Ishikawa (cell line): Measurements from ENCODE around the gene APOL5.

Experiments
- CEBPB ChIP-seq: IDR thresholded peaks from 2 replicates; pipeline ENCODE4 v1.6.1; 2012
- CREB1 ChIP-seq: IDR thresholded peaks from 2 replicates; pipeline ENCODE4 v1.6.1; 2012; ENCODE audit warnings: low read depth
- EGR1 ChIP-seq: IDR thresholded peaks from 2 replicates; pipeline ENCODE4 v1.6.1; 2012
- EP300 ChIP-seq: IDR thresholded peaks from 2 replicates; pipeline ENCODE4 v1.6.1; 2012; ENCODE audit warnings: borderline replicate concordance
- FOXM1 ChIP-seq: IDR thresholded peaks from 2 replicates; pipeline ENCODE4 v1.6.1; 2012; ENCODE audit warnings: low read depth, borderline replicate concordance
- MAX ChIP-seq: IDR thresholded peaks from 2 replicates; pipeline ENCODE4 v1.6.1; 2012
- NFIC ChIP-seq: IDR thresholded peaks from 2 replicates; pipeline ENCODE4 v1.6.1; 2012
- RAD21 ChIP-seq: IDR thresholded peaks from 2 replicates; pipeline ENCODE4 v1.6.1; 2012; ENCODE audit warnings: low read depth
- REST ChIP-seq: IDR thresholded peaks from 2 replicates; pipeline ENCODE4 v1.6.1; 2012; ENCODE audit warnings: low read depth, mild to moderate bottlenecking
- TAF1 ChIP-seq: IDR thresholded peaks from 2 replicates; pipeline ENCODE4 v1.6.1; 2012; ENCODE audit warnings: low read depth, mild to moderate bottlenecking
- TCF12 ChIP-seq: IDR thresholded peaks from 2 replicates; pipeline ENCODE4 v1.6.1; 2012; ENCODE audit warnings: low read depth
- TEAD4 ChIP-seq: IDR thresholded peaks from 2 replicates; pipeline ENCODE4 v1.6.1; 2012
- USF1 ChIP-seq: IDR thresholded peaks from 2 replicates; pipeline ENCODE4 v1.6.1; 2012
- YY1 ChIP-seq: IDR thresholded peaks from 2 replicates; pipeline ENCODE4 v1.6.1; 2012; ENCODE audit warnings: low read depth
- ZBTB7A ChIP-seq: IDR thresholded peaks from 2 replicates; pipeline ENCODE4 v1.6.1; 2012; ENCODE audit warnings: low read depth

Gene APOL5

GRCh38 chr22:35717572-35717971 is at the start of gene APOL5:
Gene APOL5, plus strand, starts transcription at chr22:35717872. Its CDS starts 0 bp downstream, at chr22:35717872.
- no peak for TF ChIP-seq REST
- TF ChIP-seq ZBTB7A, result no peak
- no peak for TF ChIP-seq EP300
- no peak for TF ChIP-seq RAD21
- TF ChIP-seq TEAD4, result no peak
- TF ChIP-seq MAX, result no peak
- TF ChIP-seq TCF12, result no peak
- no peak for TF ChIP-seq FOXM1
- TF ChIP-seq TAF1, result no peak

DNA sequence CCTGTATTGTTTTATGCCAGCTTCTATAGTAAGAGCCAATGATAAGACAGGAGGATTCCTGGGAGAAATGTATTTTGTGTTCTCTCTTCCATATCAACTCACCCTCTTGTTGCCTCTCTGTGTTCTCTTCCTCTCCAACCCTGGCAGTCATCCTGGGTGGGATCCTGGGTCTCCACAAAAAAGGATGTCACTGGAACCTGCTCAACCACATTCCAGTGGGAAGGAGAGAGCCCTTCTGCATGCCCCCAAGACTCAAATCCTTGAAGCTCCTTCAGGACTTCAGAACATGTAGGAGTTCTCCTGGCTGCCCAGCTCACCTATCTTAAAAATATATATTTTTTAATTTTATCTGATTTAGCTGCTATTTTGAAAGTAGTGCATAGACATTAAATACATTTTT is 43.3 kb upstream of the APOL5 start:
- TF ChIP-seq RAD21 (no peak), YY1 (no peak), EP300 (no peak), NFIC (no peak), MAX (no peak), TEAD4 (no peak), CREB1 (no peak), TCF12 (no peak), EGR1 (no peak), REST (no peak), ZBTB7A (no peak)

GRCh38 chr22:35677460-35678187 is 40.0 kb upstream of the APOL5 start:
- TF ChIP-seq YY1, result no peak
- no peak for TF ChIP-seq FOXM1
- TF ChIP-seq EP300, result no peak
- TF ChIP-seq CEBPB, result no peak
- TF ChIP-seq RAD21, result no peak
- TF ChIP-seq EGR1, result no peak
- no peak for TF ChIP-seq NFIC

DNA sequence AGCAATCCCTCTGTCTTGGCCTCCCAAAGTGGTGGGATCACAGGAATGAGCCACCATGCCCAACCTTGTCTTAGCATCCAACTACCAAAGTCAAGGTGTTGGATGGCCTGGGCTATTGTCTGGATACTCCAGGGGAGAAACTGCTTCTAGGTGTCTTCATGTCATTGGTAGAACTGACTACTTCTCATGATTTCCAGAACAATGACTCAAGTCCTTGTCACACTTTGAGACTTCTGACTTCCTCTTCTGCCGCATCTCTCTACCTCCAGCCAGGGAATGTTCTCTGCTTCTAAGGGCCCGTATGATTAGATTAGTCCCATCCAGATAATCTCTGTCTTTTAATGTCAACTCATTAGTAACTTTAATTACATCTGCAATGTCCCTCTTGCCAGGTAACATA is 38.8 kb upstream of the APOL5 start:
- TF ChIP-seq TEAD4 (no peak), ZBTB7A (no peak)

GRCh38 chr22:35681454-35682052 is 36.1 kb upstream of the APOL5 start:
- no peak for TF ChIP-seq TEAD4
- TF ChIP-seq RAD21, result no peak
- no peak for TF ChIP-seq USF1

DNA sequence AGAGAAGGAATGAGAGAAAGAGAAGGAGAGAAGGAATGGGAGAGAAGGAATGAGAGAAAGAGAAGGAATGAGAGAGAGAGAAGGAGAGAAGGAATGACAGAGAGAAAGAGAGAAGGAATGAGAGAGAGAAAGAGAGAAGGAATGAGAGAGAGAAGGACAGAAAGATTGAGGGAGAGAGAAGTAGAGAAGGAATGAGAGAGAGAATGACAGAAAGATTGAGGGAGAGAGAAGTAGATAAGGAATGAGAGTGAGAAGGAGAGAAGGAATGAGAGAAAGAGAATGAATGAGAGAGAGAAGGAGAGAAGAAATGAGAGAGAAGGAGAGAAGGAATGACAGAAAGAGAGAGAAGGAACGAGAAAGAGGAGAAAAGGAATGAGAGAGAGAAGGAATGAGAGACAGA is 34.1 kb upstream of the APOL5 start:
- TF ChIP-seq RAD21, result no peak
- no peak for TF ChIP-seq EP300
- no peak for TF ChIP-seq EGR1
- no peak for TF ChIP-seq CEBPB
- TF ChIP-seq TAF1, result no peak
- no peak for TF ChIP-seq TEAD4
- TF ChIP-seq NFIC, result no peak
- TF ChIP-seq FOXM1, result no peak

DNA sequence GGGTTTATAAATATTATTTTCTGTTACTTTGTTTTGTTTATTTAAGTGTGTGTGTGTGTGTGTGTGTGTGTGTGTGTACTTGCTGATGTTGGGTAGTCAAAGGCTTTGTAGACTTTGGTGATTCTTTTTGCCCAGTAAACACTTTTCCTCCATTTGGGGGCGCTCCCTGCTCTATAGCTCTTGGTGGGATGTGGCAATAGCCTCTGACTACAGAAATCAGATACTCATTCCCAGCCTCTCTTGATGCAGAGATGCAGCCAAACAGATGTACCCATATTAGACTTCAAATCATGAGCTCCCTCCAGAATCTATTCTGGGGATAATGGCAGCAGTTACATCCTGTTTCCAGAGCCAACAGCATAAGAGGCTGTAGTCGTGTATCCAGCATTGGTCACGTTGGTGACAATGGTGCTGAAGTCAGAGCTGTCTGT is 33.4 kb upstream of the APOL5 start:
- TF ChIP-seq TEAD4, result no peak
- peak; percentile 64 for TF ChIP-seq RAD21
- 0 out of 2 replicates have a peak, but pooled peaks have one; percentile 68 for TF ChIP-seq CEBPB
